Mononuclear cell (primary cell): Measurements from ENCODE around the gene PALD1. TPM values are rescaled to one million over a fixed set of nuclear protein-coding genes. Genes with fewer than 3 reads are reported as not detected.
A peak's percentile ranks its signal among the peaks of the same experiment; 100 is the strongest.

Experiments
- H3K27me3 ChIP-seq: 2 replicates; pipeline ENCODE4 v1.6.0; 2011; ENCODE audit warnings: low read length, control low read depth; ENCODE audit not compliant: insufficient read depth
- H3K4me1 ChIP-seq: 2 replicates; pipeline ENCODE4 v1.5.1; 2011; ENCODE audit warnings: mild to moderate bottlenecking, low read length, control low read depth; ENCODE audit not compliant: insufficient read depth
- H3K4me3 ChIP-seq: 2 replicates; pipeline ENCODE4 v1.5.1; 2011; ENCODE audit warnings: mild to moderate bottlenecking, low read length, moderate library complexity
- H3K9me3 ChIP-seq: 2 replicates; pipeline ENCODE4 v1.5.1; 2011; ENCODE audit warnings: low read depth, mild to moderate bottlenecking, control low read depth, low read length
- total RNA-seq: library from RNA; depleted of rRNA; stranded (reverse); fragments of >200 nt; gene quantifications from one replicate; pipeline ENCODE4 v1.2.3, GENCODE V29; 2012

The PALD1 gene
- total RNA-seq, 1 donor = 0.52 TPM

DNA sequence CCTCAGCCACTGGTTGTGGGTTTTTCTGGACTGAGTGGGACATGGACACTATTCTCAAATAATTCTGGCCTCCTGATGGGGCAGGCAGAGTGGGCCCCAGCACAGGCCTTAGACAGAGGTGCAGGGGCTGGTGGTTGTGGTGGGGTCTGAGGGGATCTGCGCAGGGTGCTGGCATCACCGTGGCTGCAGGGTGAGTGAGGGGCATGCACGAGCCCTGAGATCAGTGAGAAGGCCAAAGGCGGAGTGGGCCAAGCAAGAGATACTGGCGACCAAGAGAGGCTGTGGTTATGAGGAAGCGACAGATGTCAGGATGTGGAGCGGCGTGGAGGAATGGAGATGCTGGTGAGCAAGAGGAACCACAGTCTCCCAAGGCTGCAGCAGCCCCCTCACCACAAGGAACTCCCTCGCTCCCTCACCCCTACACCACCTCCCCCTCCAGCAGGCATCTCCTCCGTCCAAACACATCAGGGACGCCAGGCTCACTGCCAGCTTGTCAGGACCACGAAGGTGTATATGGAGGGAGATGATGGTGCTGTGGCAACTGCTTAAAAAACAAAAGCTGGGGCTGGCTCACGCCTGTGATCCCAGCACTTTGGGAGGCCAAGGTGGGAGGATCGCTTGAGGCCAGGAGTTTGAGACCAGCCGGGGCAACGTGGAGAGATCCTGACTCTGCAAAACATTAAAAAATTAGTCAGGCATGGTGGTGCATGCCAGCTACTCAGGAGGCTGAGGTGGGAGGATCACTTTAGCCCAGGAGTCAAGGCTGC, 114.4 kb downstream of the PALD1 start:
- no peaks in the 10 kb centered on the region for H3K9me3 ChIP-seq
- H3K27me3 ChIP-seq = no peaks in the 10 kb centered on the region
- H3K4me3 ChIP-seq = no peak overlapping the region
- peaks cover 13% of the 10 kb centered on the region for H3K4me1 ChIP-seq

DNA sequence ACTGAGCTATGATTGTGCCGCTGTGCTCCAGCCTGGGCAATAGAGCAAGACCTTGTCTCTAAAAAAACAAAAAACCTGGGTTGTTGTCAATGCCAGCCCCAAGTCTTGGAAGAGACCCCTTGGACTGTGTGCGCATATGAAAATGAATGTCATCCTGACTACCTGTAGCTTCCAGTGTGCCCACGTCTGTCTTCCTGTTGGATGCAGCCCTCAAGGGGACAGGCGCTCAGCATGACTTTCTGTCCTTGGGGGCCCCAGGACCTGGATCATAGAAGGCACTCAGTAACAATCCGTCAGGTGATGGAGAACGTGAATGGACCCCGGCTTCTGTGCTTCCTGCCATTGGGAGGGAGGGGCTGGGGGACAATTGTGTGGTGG, 114.9 kb downstream of the PALD1 start:
- no peaks in the 10 kb centered on the region for H3K27me3 ChIP-seq
- H3K4me1 ChIP-seq = peaks cover 18% of the 10 kb centered on the region

DNA sequence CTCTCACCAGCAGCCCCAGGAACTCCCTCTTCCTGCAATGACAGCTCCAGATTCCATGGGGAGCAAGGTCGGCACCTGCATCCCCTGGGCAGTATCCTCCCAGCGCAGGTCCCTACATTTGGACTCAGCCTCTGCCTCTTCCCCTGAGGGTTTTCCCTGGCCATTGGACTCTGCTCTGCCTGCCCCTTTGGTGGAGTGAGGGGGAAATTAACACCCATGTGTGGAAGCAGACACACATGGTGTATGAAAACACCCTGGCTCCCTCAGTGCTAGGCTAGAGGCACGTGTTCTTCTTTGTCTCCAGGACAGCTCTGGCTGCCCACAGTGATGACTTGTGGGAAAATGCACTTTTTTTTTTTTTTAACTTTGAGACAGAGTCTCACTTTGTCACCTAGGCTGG, 115.6 kb downstream of the PALD1 start:
- no peak overlapping the region for H3K4me3 ChIP-seq
- H3K27me3 ChIP-seq = no peaks in the 10 kb centered on the region
- peaks cover 20% of the 10 kb centered on the region for H3K4me1 ChIP-seq
- H3K9me3 ChIP-seq = no peaks in the 10 kb centered on the region

More for the DNA sequence above, 114.9 kb downstream of the PALD1 start:
- Histone ChIP-seq H3K9me3 (no peaks in the 10 kb centered on the region), H3K4me3 (no peak overlapping the region)

DNA sequence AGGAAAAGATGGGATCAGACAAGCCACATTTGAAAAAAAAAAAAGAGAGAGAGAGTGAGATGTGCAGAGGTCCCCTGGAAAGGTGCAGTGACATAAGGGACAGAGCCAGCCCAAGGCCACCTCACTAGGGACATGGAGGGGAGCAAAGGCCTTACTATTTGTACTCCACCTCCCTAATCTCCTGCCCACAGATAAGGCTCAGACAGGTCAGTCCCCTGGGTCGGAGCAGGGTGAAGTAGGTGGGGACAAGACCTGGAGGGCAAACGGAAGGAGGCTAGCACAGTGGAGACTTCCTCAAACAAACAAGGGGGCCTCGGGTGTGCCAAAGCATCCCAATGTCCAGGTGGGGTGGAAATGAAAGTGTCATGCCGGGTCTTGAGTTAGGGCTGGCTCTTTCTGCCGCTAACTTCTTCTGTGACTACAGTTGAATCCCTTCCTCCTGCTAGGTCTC, 117.0 kb downstream of the PALD1 start:
- H3K27me3 ChIP-seq = no peaks in the 10 kb centered on the region
- peaks cover 25% of the 10 kb centered on the region for H3K4me1 ChIP-seq
- H3K4me3 ChIP-seq = no peak overlapping the region
- H3K9me3 ChIP-seq = no peaks in the 10 kb centered on the region

DNA sequence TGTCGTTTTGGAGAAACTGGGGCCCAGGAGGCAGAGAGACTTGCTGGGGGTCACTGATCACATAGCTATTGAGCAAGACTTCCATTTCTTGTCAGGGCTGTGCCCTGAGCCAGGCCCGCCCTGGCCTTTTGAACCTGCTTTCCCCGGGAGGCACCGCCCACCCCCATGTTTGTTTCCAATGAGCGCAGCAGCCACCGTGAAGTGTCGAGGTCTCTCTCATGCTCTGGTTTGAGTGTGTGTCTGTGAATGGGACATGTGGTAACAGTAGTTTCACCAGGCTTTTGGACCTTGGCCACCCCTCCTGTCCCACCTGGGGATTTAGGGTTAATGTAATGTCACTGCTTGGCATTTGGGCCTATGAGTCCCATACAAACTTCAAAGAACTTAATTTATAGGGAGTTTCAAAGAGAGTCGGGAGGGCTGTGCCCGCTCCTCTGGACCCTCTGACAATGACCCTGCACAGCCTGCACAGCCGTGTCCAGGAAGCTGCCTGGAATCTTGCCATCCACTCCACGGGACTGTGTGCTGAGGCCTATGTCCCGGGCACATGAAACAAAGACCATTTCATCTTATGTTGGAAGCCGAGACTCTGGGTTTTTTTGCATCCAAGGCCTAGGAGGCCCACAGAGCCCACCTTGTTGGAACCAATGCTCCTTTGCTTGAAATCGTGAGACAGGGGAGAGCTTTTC, 117.7 kb downstream of the PALD1 start:
- H3K4me1 ChIP-seq = peaks cover 25% of the 10 kb centered on the region
- no peak overlapping the region for H3K4me3 ChIP-seq
- H3K9me3 ChIP-seq = no peaks in the 10 kb centered on the region
- H3K27me3 ChIP-seq = no peaks in the 10 kb centered on the region

DNA sequence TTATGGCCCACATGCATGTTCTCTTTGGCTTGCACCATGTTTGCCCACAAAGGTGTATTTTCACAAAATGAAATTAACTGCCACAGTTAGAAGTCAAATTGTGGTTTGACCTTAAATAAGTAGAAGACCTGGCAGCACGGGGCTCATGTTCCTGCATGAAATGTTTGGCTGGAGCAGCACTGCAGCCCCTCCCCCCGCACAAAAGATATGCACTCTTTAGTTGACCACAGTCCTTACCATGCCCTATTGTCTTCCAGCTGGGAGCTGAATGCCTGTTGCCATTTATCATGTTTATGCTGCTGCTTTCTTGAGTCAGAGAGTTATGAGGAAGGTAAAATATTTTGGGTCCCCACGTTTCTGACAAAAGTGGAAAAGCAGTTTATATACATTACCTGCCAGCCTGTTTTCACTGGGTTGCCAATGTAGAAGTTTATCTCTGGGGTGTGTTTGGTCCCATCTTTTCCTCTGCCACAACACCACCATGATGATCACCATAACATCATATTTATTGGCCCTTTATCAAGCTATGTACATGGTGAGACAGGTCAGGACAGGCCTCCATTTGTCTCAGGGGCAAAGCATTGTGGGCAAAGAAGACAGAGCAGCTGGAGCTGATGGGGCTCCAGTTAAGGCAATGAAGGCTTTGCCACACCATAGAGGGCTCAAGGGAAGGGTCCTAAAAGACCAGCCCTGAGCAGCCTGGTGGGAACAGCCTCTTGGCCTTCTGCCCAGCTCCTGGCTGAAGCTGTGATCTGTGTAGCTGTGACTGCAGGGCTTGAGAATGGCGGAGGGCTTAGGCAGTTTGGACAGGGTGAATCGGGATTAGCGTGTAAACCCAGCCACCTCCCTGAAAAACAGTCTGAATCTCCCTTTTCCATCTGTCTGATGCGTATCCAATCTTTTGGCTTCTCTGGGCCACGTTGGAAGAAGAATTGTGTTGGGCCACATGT, 118.6 kb downstream of the PALD1 start:
- no peak overlapping the region for H3K4me3 ChIP-seq
- H3K27me3 ChIP-seq = no peaks in the 10 kb centered on the region
- H3K4me1 ChIP-seq = peaks cover 25% of the 10 kb centered on the region
- H3K9me3 ChIP-seq = no peaks in the 10 kb centered on the region

DNA sequence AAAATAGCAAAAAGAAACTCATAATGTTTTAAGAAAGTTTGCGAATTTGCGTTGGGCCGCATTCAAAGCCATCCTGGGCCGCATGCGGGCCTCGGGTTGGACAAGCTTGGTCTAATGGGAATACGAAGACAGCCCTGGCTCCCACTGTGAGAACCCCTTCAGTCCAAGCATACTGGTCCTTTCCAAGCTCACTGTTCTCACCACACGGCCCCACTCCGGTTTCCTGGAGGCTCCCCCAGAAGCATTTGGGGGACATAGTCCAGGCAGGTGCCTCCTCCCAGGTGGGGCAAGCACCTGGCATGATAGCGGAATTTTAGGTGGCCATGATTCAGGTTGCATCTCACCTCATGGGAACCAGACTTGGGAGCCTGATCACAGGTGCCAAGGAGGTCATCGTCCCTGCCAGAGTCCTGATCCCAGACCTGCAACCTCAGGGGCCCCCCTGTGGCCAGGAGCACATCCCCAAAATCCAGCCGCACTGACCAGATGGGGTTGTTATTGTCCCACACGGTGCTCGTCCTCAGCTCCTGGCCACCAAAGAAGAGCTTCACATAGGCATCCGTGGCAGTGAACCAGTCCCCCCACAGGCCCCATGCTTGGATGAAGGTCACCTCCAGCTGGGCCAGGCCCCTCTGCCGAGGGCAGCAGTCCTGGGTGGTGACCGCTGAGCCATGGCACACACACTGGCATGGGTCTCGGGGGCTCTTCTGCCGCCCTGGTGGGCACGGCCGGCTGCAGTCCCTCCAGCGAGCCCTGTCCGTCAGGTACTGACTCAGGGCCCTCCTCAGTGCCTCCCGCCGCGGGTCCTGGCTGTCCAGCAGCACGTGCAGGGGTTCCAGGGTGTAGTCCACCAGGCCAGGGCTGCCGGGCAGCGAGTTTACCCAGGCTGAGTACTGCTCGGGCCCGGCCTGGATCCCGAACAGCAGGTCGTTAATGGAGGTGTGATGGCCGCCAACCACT, 119.6 kb downstream of the PALD1 start:
- H3K9me3 ChIP-seq = no peaks in the 10 kb centered on the region

DNA sequence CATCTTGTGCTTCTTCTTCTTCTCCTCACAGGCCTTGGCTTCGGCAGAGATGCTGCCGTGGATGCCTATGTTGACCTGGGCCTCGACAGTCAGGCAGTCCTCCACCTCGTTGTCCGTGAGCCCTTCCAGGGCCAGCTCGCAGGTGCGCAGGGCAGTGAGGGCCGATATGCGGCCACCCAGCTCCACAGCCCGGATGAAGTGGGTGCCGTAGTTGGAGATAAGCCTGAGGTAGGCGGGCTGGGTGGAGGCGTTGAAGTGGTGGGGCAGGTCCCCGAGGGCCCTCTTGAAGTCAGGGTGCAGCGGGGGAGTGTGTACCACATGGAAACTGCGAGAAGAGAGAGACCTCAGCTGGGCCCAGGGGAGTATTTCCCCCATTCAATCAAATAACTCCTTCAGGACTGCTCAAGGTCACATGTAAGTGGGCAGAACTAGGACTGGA, 120.3 kb downstream of the PALD1 start:
- H3K4me1 ChIP-seq = peaks cover 35% of the 10 kb centered on the region
- H3K4me3 ChIP-seq = peak overlapping the region; percentile 57
- H3K27me3 ChIP-seq = no peaks in the 10 kb centered on the region

More for the DNA sequence above, 119.6 kb downstream of the PALD1 start:
- H3K4me3 ChIP-seq = no peak overlapping the region
- H3K4me1 ChIP-seq = peaks cover 30% of the 10 kb centered on the region
- no peaks in the 10 kb centered on the region for H3K27me3 ChIP-seq

DNA sequence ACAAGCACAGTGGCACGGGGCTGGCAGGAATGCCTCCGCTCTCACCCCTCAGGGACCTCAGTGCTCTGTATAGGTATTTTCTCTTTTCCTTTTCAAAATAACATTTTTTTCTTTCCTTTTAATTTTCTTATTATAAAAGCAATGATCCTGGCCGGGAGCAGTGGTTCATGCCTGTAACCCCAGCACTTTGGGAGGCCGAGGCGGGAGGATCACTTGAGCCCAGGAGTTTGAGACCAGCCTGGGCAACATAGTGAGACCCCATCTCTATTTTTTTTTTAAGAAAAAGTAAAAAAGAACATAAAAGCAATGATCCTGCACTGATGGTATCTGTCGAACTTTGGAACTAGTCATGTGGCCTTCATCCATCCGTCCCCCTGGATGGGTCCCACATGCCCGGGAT, 120.8 kb downstream of the PALD1 start:
- Histone ChIP-seq H3K27me3 (no peaks in the 10 kb centered on the region), H3K4me3 (peak overlapping the region; percentile 57), H3K4me1 (peaks cover 37% of the 10 kb centered on the region), H3K9me3 (no peaks in the 10 kb centered on the region)

More for the DNA sequence above, 120.3 kb downstream of the PALD1 start:
- no peaks in the 10 kb centered on the region for H3K9me3 ChIP-seq

DNA sequence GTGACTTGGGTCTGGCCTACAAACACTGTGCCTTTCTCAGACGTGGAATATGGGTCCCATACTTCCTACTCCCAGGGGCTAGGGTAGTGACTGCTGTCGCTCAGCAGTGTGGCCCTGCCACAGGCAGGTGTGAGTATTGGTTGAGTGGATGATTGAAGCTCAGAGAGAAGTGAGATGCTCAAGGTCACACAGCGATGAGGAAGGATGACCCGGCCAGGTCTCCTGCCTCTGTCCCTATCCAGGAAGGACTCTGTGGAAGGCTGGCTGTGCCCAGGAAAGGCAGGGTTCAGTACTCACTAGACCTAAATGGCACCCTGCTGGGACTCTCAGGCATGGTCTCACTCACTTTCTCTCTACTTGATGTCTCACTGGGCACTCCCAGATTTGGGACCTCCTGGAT, 121.2 kb downstream of the PALD1 start:
- peak overlapping the region; percentile 57 for H3K4me3 ChIP-seq
- H3K27me3 ChIP-seq = no peaks in the 10 kb centered on the region
- peaks cover 37% of the 10 kb centered on the region for H3K4me1 ChIP-seq
- H3K9me3 ChIP-seq = no peaks in the 10 kb centered on the region

DNA sequence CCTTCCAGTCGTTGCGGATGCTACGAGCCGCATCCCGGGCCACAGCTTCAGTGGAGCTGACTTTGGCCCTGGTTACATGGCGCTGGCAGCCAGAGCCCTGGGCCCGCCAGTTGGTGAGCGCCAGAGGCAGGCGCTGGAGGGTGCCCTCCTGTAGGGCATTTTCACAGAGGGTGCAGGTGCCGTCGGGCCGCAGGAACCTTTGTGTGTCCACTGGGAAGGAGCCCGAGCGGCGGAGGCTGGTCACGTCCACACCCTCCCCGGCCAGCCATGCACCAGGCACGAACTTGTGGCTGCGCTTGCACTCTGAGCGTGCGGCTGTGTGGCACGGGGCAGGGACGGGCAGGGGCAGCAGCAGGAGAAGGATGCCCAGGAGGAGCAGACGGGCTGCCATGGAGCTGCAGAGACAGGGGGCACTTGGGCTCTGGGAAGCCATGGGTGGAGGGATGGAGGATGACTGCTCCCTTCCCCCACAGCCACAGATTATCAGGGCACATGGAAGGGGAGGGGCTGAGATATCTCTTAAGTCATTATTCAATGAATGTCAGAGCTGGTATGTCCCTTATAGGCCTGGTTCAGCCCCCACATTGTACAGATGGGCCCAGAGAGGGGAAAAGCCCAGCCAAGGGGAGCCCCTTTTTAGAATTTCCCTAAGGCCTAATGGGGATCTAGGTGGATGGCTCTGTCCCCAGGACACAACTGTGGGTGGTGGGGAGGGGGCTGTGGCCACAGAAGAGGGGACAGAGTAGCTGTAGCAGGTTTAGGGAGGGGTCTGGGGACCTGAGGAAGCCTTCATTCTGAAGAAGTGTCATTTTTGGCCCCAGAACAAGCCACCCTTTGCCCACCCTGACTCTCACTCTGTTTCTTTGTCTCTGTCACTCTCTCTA, 122.2 kb downstream of the PALD1 start:
- H3K4me1 ChIP-seq = peaks cover 33% of the 10 kb centered on the region
- peak overlapping the region; percentile 57 for H3K4me3 ChIP-seq
- no peaks in the 10 kb centered on the region for H3K9me3 ChIP-seq
- no peaks in the 10 kb centered on the region for H3K27me3 ChIP-seq

DNA sequence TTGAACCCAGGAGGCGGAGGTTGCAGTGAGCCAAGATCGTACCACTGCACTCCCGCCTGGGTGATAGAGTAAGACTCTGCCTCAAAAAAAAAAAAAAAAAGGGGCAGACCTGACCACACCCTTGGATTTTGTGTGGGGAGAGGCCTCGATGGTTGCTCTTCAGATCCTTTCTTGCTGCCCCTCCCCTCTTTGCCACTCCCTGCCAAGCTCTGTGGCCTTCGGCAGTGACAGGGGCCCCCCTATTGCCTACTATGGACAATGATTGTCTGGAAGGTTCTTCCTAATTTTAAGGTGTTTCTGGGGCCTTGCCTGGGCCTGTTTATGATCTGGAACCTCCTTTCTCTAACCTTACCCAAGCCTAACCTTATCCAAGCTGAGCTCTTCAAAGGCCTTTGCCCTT, 123.2 kb downstream of the PALD1 start:
- Histone ChIP-seq H3K4me3 (peak overlapping the region; percentile 57), H3K4me1 (peaks cover 26% of the 10 kb centered on the region), H3K27me3 (no peaks in the 10 kb centered on the region), H3K9me3 (no peaks in the 10 kb centered on the region)
